Naive thymus-derived CD4-positive, alpha-beta T cell (primary cell): ENCODE results near the gene FCHO2. TPM values are rescaled to one million over a fixed set of nuclear protein-coding genes. Genes with fewer than 3 reads are reported as not detected.

ENCODE experiments used
- ATAC-seq: fragments of 150-1000 bp; cut with Tn5 transposase; 2 replicates; pipeline ENCODE4 v1.10.0; 2021; ENCODE audit warnings: mild to moderate bottlenecking, moderate library complexity
- CTCF ChIA-PET: fragments of 350-600 bp; sonication (Branson Sonifier 250); formaldehyde crosslinking; loops from one replicate; lab custom pipeline; 2021; ENCODE audit warnings: antibody characterized with exemption; lab: Charles Lee
- POLR2A ChIA-PET: fragments of 350-600 bp; sonication (Branson Sonifier 250); formaldehyde crosslinking; loops from one replicate; lab custom pipeline; 2021; ENCODE audit warnings: antibody characterized with exemption, inconsistent platforms; lab: Charles Lee
- DNase-seq, 9 donors: peaks; one replicate each; pipeline versions ENCODE4 v3.0.0 to v3.0.0-alpha.2; 2020 to 2022; ENCODE audit warnings: mixed read lengths in 1 of 9
- H3K27ac ChIP-seq: one replicate; pipeline ENCODE4 v1.7.0; 2013; ENCODE audit warnings: mild to moderate bottlenecking, low read depth, low read length, moderate library complexity
- H3K27me3 ChIP-seq, 2 donors: one replicate each; pipeline ENCODE4 v1.7.0; 2013; ENCODE audit warnings: low read length in 2 of 2, mild to moderate bottlenecking in 2 of 2, moderate library complexity in 2 of 2; ENCODE audit not compliant: control insufficient read depth in 2 of 2, insufficient read depth in 2 of 2
- H3K36me3 ChIP-seq, 3 experiments: 1 replicate in 2 of 3; 2 replicates in 1 of 3; pipeline ENCODE4 v1.7.0; 2013; ENCODE audit warnings: low read length in 3 of 3, mild to moderate bottlenecking in 3 of 3, moderate library complexity in 1 of 3; ENCODE audit not compliant: insufficient read depth in 3 of 3, control insufficient read depth in 2 of 3
- H3K4me1 ChIP-seq, 2 donors: one replicate each; pipeline ENCODE4 v1.7.0; 2013; ENCODE audit warnings: low read length in 2 of 2, mild to moderate bottlenecking in 2 of 2, moderate library complexity in 1 of 2; ENCODE audit not compliant: control insufficient read depth in 2 of 2, insufficient read depth in 2 of 2
- H3K4me3 ChIP-seq: 2 replicates; pipeline ENCODE4 v1.7.0; 2013; ENCODE audit warnings: mild to moderate bottlenecking, low read length
- H3K9me3 ChIP-seq, 3 experiments: 1 replicate in 2 of 3; 2 replicates in 1 of 3; pipeline ENCODE4 v1.7.0; 2013; ENCODE audit warnings: low read length in 3 of 3; ENCODE audit not compliant: control insufficient read depth in 2 of 3
- H3K27ac Mint-ChIP-seq, 9 donors: one replicate each; pipeline ENCODE4 v1.8.0; 2020 to 2022; ENCODE audit warnings: mixed read lengths in 9 of 9, mild to moderate bottlenecking in 8 of 9, moderate library complexity in 5 of 9, inconsistent platforms in 2 of 9
- H3K27me3 Mint-ChIP-seq, 5 donors: one replicate each; pipeline ENCODE4 v1.8.0; 2021 to 2022; ENCODE audit warnings: mixed read lengths in 5 of 5, mild to moderate bottlenecking in 1 of 5
- H3K36me3 Mint-ChIP-seq, 5 donors: one replicate each; pipeline ENCODE4 v1.8.0; 2020 to 2022; ENCODE audit warnings: mixed read lengths in 5 of 5, mild to moderate bottlenecking in 3 of 5, inconsistent platforms in 1 of 5
- H3K4me1 Mint-ChIP-seq, 7 donors: one replicate each; pipeline ENCODE4 v1.8.0; 2020 to 2022; ENCODE audit warnings: mixed read lengths in 7 of 7, mild to moderate bottlenecking in 3 of 7, inconsistent platforms in 1 of 7
- H3K4me3 Mint-ChIP-seq, 10 donors: one replicate each; pipeline ENCODE4 v1.8.0; 2020 to 2022; ENCODE audit warnings: mild to moderate bottlenecking in 10 of 10, mixed read lengths in 10 of 10, moderate library complexity in 6 of 10, inconsistent platforms in 2 of 10
- H3K9me3 Mint-ChIP-seq, 11 donors: one replicate each; pipeline ENCODE4 v1.8.0; 2020 to 2022; ENCODE audit warnings: mixed read lengths in 11 of 11, mild to moderate bottlenecking in 4 of 11, inconsistent platforms in 1 of 11, moderate library complexity in 1 of 11
- intact Hi-C, 2 donors: fragments of 100-400 bp; cut with micrococcal nuclease; formaldehyde crosslinking; loops; one replicate each; pipeline ENCODE4 v1.15.1; 2023
- polyA plus RNA-seq, 2 donors: library from polyadenylated mRNA; unstranded; fragments of 300-500 nt; fragmentation: Illumina TruSeq; gene quantifications; one replicate each; pipeline ENCODE4 v1.2.3, GENCODE V29; 2021
- total RNA-seq, 6 experiments: library from RNA in 5 of 6; stranded (reverse) in 5 of 6; gene quantifications; 1 replicate in 5 of 6; 2 replicates in 1 of 6; pipeline ENCODE4 v1.2.3 and lab custom pipeline; 2021 to 2026

FCHO2 gene
- total and polyA plus RNA-seq, 7 experiments from 2014 or later, result 0.30 to 7.1 (median 1.8) TPM

- no peak overlapping the region for H3K27ac ChIP-seq
- Mint-ChIP-seq H3K27me3 (peaks cover 51 to 61% (median 59%) of the 10 kb centered on the region in 5 donors), H3K27ac (no peak overlapping the region), H3K9me3 (peaks cover 0 to 1% (median 0%) of the 10 kb centered on the region in 11 donors), H3K4me3 (no peak overlapping the region), H3K4me1 (no peaks in the 10 kb centered on the region), H3K36me3 (peaks cover 0 to 4% (median 0%) of the 10 kb centered on the region in 5 donors)
- no peak overlapping the region for H3K4me3 ChIP-seq
- DNase-seq (no peak), ATAC-seq (no peak)
- H3K36me3 ChIP-seq, result no peaks in the 10 kb centered on the region
- ChIA-PET POLR2A (no interaction called here), CTCF (no interaction called here)
- peaks cover 0 to 4% of the 10 kb centered on the region in 2 donors for H3K27me3 ChIP-seq
- no peaks in the 10 kb centered on the region for H3K9me3 ChIP-seq
- intact Hi-C loops, result no loop called here
- H3K4me1 ChIP-seq, result no peaks in the 10 kb centered on the region
Measured at GRCh38 chr5:73131711-73132425, 176.0 kb downstream of the FCHO2 start.

GRCh38 chr5:73132759-73133158 is 176.9 kb downstream of the FCHO2 start:
- Mint-ChIP-seq H3K4me3 (no peak overlapping the region), H3K9me3 (peaks cover 0 to 1% (median 0%) of the 10 kb centered on the region in 11 donors), H3K4me1 (no peaks in the 10 kb centered on the region), H3K36me3 (peaks cover 0 to 4% (median 0%) of the 10 kb centered on the region in 5 donors), H3K27ac (no peak overlapping the region), H3K27me3 (peaks cover 57 to 67% (median 62%) of the 10 kb centered on the region in 5 donors)
- Histone ChIP-seq H3K9me3 (no peaks in the 10 kb centered on the region), H3K27me3 (peaks cover 0 to 9% of the 10 kb centered on the region in 2 donors), H3K4me3 (no peak overlapping the region), H3K27ac (no peak overlapping the region), H3K4me1 (no peaks in the 10 kb centered on the region), H3K36me3 (no peaks in the 10 kb centered on the region)
- ChIA-PET CTCF (no interaction called here), POLR2A (no interaction called here)
- ATAC-seq (no peak), DNase-seq (no peak)
- intact Hi-C loops, result no loop called here

GRCh38 chr5:73135021-73135420 is 179.2 kb downstream of the FCHO2 start:
- no peak overlapping the region for H3K4me3 Mint-ChIP-seq
- no peaks in the 10 kb centered on the region for H3K9me3 Mint-ChIP-seq
- peaks cover 0 to 2% (median 0%) of the 10 kb centered on the region in 5 donors for H3K36me3 Mint-ChIP-seq
- ATAC-seq, result no peak
- Histone ChIP-seq H3K27me3 (peaks cover 0 to 9% of the 10 kb centered on the region in 2 donors), H3K9me3 (no peaks in the 10 kb centered on the region), H3K36me3 (no peaks in the 10 kb centered on the region), H3K4me1 (no peaks in the 10 kb centered on the region), H3K27ac (no peak overlapping the region), H3K4me3 (no peak overlapping the region)
- ChIA-PET CTCF (no interaction called here), POLR2A (no interaction called here)
- no peaks in the 10 kb centered on the region for H3K4me1 Mint-ChIP-seq
- intact Hi-C loops, result loop anchor here in 1 of 2 donors (2.0 kb wide), 1 partner anchor 68 kb away; no protein-coding TSS in a partner anchor
- no peak for DNase-seq
- H3K27me3 Mint-ChIP-seq, result peaks cover 53 to 61% (median 59%) of the 10 kb centered on the region in 5 donors
- H3K27ac Mint-ChIP-seq, result no peak overlapping the region

- no peaks in the 10 kb centered on the region for H3K36me3 ChIP-seq
- DNase-seq, result peak in 1 of 9 donors; percentile 11
- CTCF ChIA-PET, result interaction anchor here (0.5 kb wide), 1 partner anchor 34 kb away, joined by 3 read pairs; no protein-coding TSS in a partner anchor
- H3K9me3 ChIP-seq, result no peaks in the 10 kb centered on the region
- POLR2A ChIA-PET, result no interaction called here
- peak; percentile 31 for ATAC-seq
- intact Hi-C loops, result loop anchor here in 1 of 2 donors (2.0 kb wide), 1 partner anchor 67 kb away; no protein-coding TSS in a partner anchor
- H3K27ac ChIP-seq, result no peak overlapping the region
- peaks cover 0 to 9% of the 10 kb centered on the region in 2 donors for H3K27me3 ChIP-seq
- Mint-ChIP-seq H3K4me1 (no peaks in the 10 kb centered on the region), H3K27ac (no peak overlapping the region), H3K9me3 (no peaks in the 10 kb centered on the region), H3K27me3 (peaks cover 47 to 57% (median 54%) of the 10 kb centered on the region in 5 donors), H3K36me3 (no peaks in the 10 kb centered on the region), H3K4me3 (no peak overlapping the region)
- no peaks in the 10 kb centered on the region for H3K4me1 ChIP-seq
- no peak overlapping the region for H3K4me3 ChIP-seq
Measured at GRCh38 chr5:73135429-73136054, 179.7 kb downstream of the FCHO2 start.

- Histone ChIP-seq H3K27ac (no peak overlapping the region), H3K4me3 (no peak overlapping the region), H3K9me3 (no peaks in the 10 kb centered on the region), H3K4me1 (no peaks in the 10 kb centered on the region), H3K36me3 (no peaks in the 10 kb centered on the region), H3K27me3 (peaks cover under 1 to 9% of the 10 kb centered on the region in 2 donors)
- H3K27me3 Mint-ChIP-seq, result peaks cover 44 to 57% (median 49%) of the 10 kb centered on the region in 5 donors
- POLR2A ChIA-PET, result no interaction called here
- intact Hi-C loops, result no loop called here
- DNase-seq, result no peak
- H3K9me3 Mint-ChIP-seq, result no peaks in the 10 kb centered on the region
- no peaks in the 10 kb centered on the region for H3K4me1 Mint-ChIP-seq
- ATAC-seq, result no peak
- H3K36me3 Mint-ChIP-seq, result no peaks in the 10 kb centered on the region
- no peak overlapping the region for H3K27ac Mint-ChIP-seq
- CTCF ChIA-PET, result interaction anchor here (0.5 kb wide), 1 partner anchor 34 kb away, joined by 3 read pairs; no protein-coding TSS in a partner anchor
- no peak overlapping the region for H3K4me3 Mint-ChIP-seq
Measured at GRCh38 chr5:73136055-73136562, 180.3 kb downstream of the FCHO2 start.

GRCh38 chr5:73137563-73138530 is 182.0 kb downstream of the FCHO2 start:
- intact Hi-C loops, result no loop called here
- Mint-ChIP-seq H3K27ac (no peak overlapping the region), H3K4me1 (no peaks in the 10 kb centered on the region), H3K36me3 (no peaks in the 10 kb centered on the region), H3K4me3 (no peak overlapping the region), H3K9me3 (no peaks in the 10 kb centered on the region), H3K27me3 (peaks cover 45 to 67% (median 55%) of the 10 kb centered on the region in 5 donors)
- Histone ChIP-seq H3K27me3 (peaks cover 3 to 9% of the 10 kb centered on the region in 2 donors), H3K9me3 (no peaks in the 10 kb centered on the region), H3K36me3 (no peaks in the 10 kb centered on the region), H3K4me3 (no peak overlapping the region), H3K4me1 (no peaks in the 10 kb centered on the region), H3K27ac (no peak overlapping the region)
- DNase-seq, result no peak
- POLR2A ChIA-PET, result no interaction called here
- CTCF ChIA-PET, result no interaction called here
- ATAC-seq, result no peak
